Motor neuron (in vitro differentiated cells): ENCODE data around the gene SEC22A. TPM values are rescaled to one million over a fixed set of nuclear protein-coding genes. Genes with fewer than 3 reads are reported as not detected.
A peak's percentile ranks its signal among the peaks of the same experiment; 100 is the strongest.

Experiments used
- ATAC-seq, 8 experiments: fragments of 200-7000 bp; cut with Tn5 transposase; replicated peaks in 6 of 8; 2 replicates each; pipeline ENCODE4 v1.8.0; 2021; ENCODE audit warnings: mild to moderate bottlenecking in 8 of 8, moderate library complexity in 8 of 8
- H3K27ac ChIP-seq, 2 donors: fragments of 250-450 bp; sonication (Bioruptor Pico); 2 replicates each; pipeline ENCODE4 v1.9.0; 2021; ENCODE audit warnings: antibody characterized with exemption in 2 of 2, mild to moderate bottlenecking in 2 of 2, moderate library complexity in 1 of 2
- H3K4me1 ChIP-seq, 2 donors: fragments of 250-450 bp; sonication (Bioruptor Pico); replicated peaks in 1 of 2; 2 replicates each; pipeline ENCODE4 v1.6.1; 2021; ENCODE audit warnings: antibody characterized with exemption in 2 of 2, mild to moderate bottlenecking in 2 of 2, moderate library complexity in 1 of 2
- H3K4me3 ChIP-seq, 5 donors: fragments of 250-450 bp; sonication (Bioruptor Pico); 2 replicates each; pipeline ENCODE4 v1.9.0; 2021; ENCODE audit warnings: antibody characterized with exemption in 5 of 5, mild to moderate bottlenecking in 5 of 5, moderate library complexity in 4 of 5
- WGBS, 10 experiments: fragments of 450-650 bp; shearing (Covaris generic); methylation state at CpG; one replicate each; pipeline ENCODE4 v1.0.0; 2022; 5-methylcytosine and 5-hydroxymethylcytosine counted together
- in situ Hi-C, 9 experiments: fragments of 400-800 bp; cut with MboI; loops; one replicate each; pipeline ENCODE4 v1.15.0; 2021; ENCODE audit warnings: low sequenced_read_pairs in 9 of 9, low pct_unique_long_range_greater_than_20kb in 2 of 9; ENCODE audit not compliant: unreplicated experiment in 9 of 9
- total RNA-seq, 8 experiments: library from RNA; unstranded; fragments of 300-600 nt; gene quantifications; 2 replicates each; pipeline versions ENCODE4 v1.2.3 to v1.2.4, GENCODE V29; 2022

The SEC22A gene
- total RNA-seq, 8 experiments from 2014 or later, result 17.8 to 29.2 (median 20.4) TPM

- 5 to 80% (median 30%) methylated on average over 3 to 4 of the region's 13 CpGs; no CpG with 5 or more reads in 7 of the 10 experiments for WGBS, 10 experiments
- in situ Hi-C loops, result no loop called here
Measured at GRCh38 chr3:123296836-123297626, 95.3 kb downstream of the SEC22A start.

GRCh38 chr3:123297627-123297899, 95.8 kb downstream of the SEC22A start:
- ATAC-seq, result no peak
- Histone ChIP-seq H3K27ac (no peak overlapping the region), H3K4me1 (peaks cover 4 to 7% of the 10 kb centered on the region in 2 donors), H3K4me3 (no peak overlapping the region)
- in situ Hi-C loops, result no loop called here
- WGBS, 10 experiments, result 50 to 100% (median 75%) methylated on average over 1 to 6 of the region's 6 CpGs; no CpG with 5 or more reads in 2 of the 10 experiments

More at GRCh38 chr3:123296836-123297626, 95.3 kb downstream of the SEC22A start:
- Histone ChIP-seq H3K27ac (no peak overlapping the region), H3K4me3 (no peak overlapping the region), H3K4me1 (peaks cover 4 to 7% of the 10 kb centered on the region in 2 donors)
- ATAC-seq, result no peak

GRCh38 chr3:123298903-123299302, 97.2 kb downstream of the SEC22A start:
- Histone ChIP-seq H3K4me3 (no peak overlapping the region), H3K4me1 (peaks cover 4 to 7% of the 10 kb centered on the region in 2 donors), H3K27ac (peak overlapping the region in 1 of 2 donors; percentile 55)
- ATAC-seq, result peak in 5 of 8 experiments; percentile 53 to 77 (median 64)
- in situ Hi-C loops, result no loop called here
- WGBS, 10 experiments, result 20 to 100% (median 73%) methylated on average over 1 to 5 of the region's 5 CpGs; no CpG with 5 or more reads in 1 of the 10 experiments

GRCh38 chr3:123299581-123299980, 97.8 kb downstream of the SEC22A start:
- in situ Hi-C loops, result no loop called here
- Histone ChIP-seq H3K27ac (no peak overlapping the region), H3K4me3 (no peak overlapping the region), H3K4me1 (peaks cover 4 to 7% of the 10 kb centered on the region in 2 donors)
- 20 to 92% (median 51%) methylated on average over 1 to 7 of the region's 8 CpGs; no CpG with 5 or more reads in 4 of the 10 experiments for WGBS, 10 experiments
- ATAC-seq, result no peak

GRCh38 chr3:123300056-123300455, 98.3 kb downstream of the SEC22A start:
- peaks cover 4 to 7% of the 10 kb centered on the region in 2 donors for H3K4me1 ChIP-seq
- in situ Hi-C loops, result no loop called here
- no peak overlapping the region for H3K27ac ChIP-seq
- H3K4me3 ChIP-seq, result no peak overlapping the region
- 90 to 97% methylated on average over 2 to 6 of the region's 16 CpGs; no CpG with 5 or more reads in 8 of the 10 experiments for WGBS, 10 experiments
- no peak for ATAC-seq

- peak in 5 of 8 experiments; percentile 26 to 68 (median 33) for ATAC-seq
- H3K4me1 ChIP-seq, result peaks cover 4 to 7% of the 10 kb centered on the region in 2 donors
- WGBS, 10 experiments, result 63 to 89% (median 76%) methylated on average over 3 to 5 of the region's 8 CpGs; no CpG with 5 or more reads in 7 of the 10 experiments
- in situ Hi-C loops, result no loop called here
- H3K4me3 ChIP-seq, result no peak overlapping the region
- no peak overlapping the region for H3K27ac ChIP-seq
Measured at GRCh38 chr3:123300583-123300982, 98.8 kb downstream of the SEC22A start.

GRCh38 chr3:123301331-123302184, 99.8 kb downstream of the SEC22A start:
- WGBS, 10 experiments, result 0 to 40% (median 0%) methylated on average over 1 of the region's 4 CpGs; no CpG with 5 or more reads in 7 of the 10 experiments

GRCh38 chr3:123302961-123303360, 101.2 kb downstream of the SEC22A start:
- ATAC-seq, result no peak
- peaks cover 4 to 7% of the 10 kb centered on the region in 2 donors for H3K4me1 ChIP-seq
- in situ Hi-C loops, result no loop called here
- 60 to 75% methylated on average over 1 to 2 of the region's 14 CpGs; no CpG with 5 or more reads in 8 of the 10 experiments for WGBS, 10 experiments
- no peak overlapping the region for H3K4me3 ChIP-seq
- no peak overlapping the region for H3K27ac ChIP-seq

More at GRCh38 chr3:123301331-123302184, 99.8 kb downstream of the SEC22A start:
- H3K4me3 ChIP-seq, result no peak overlapping the region
- no peak overlapping the region for H3K27ac ChIP-seq
- ATAC-seq, result peak in 2 of 8 experiments; percentile 47 to 57
- in situ Hi-C loops, result no loop called here
- H3K4me1 ChIP-seq, result peaks cover 4 to 7% of the 10 kb centered on the region in 2 donors

GRCh38 chr3:123303976-123304560, 102.3 kb downstream of the SEC22A start:
- ATAC-seq, result no peak
- in situ Hi-C loops, result no loop called here
- Histone ChIP-seq H3K4me3 (no peak overlapping the region), H3K4me1 (peaks cover 1 to 4% of the 10 kb centered on the region in 2 donors), H3K27ac (no peak overlapping the region)
- 52 to 100% (median 68%) methylated on average over 1 to 4 of the region's 15 CpGs; no CpG with 5 or more reads in 2 of the 10 experiments for WGBS, 10 experiments

- no peaks in the 10 kb centered on the region for H3K4me1 ChIP-seq
- in situ Hi-C loops, result no loop called here
- ATAC-seq, result no peak
- H3K4me3 ChIP-seq, result no peak overlapping the region
- H3K27ac ChIP-seq, result no peak overlapping the region
- WGBS, 10 experiments, result 80% methylated on average over 1 of the region's 2 CpGs; no CpG with 5 or more reads in 9 of the 10 experiments
Measured at GRCh38 chr3:123305192-123305591, 103.4 kb downstream of the SEC22A start.

GRCh38 chr3:123307064-123307463, 105.3 kb downstream of the SEC22A start:
- Histone ChIP-seq H3K4me1 (no peaks in the 10 kb centered on the region), H3K27ac (no peak overlapping the region), H3K4me3 (no peak overlapping the region)
- WGBS, 10 experiments, result 32 to 100% (median 86%) methylated on average over 1 to 5 of the region's 5 CpGs; no CpG with 5 or more reads in 1 of the 10 experiments
- in situ Hi-C loops, result no loop called here
- ATAC-seq, result no peak

GRCh38 chr3:123310186-123310585, 108.4 kb downstream of the SEC22A start:
- no peak overlapping the region for H3K27ac ChIP-seq
- no peak overlapping the region for H3K4me3 ChIP-seq
- 56 to 100% (median 97%) methylated on average over 1 to 6 of the region's 8 CpGs; no CpG with 5 or more reads in 5 of the 10 experiments for WGBS, 10 experiments
- no peak for ATAC-seq
- no peaks in the 10 kb centered on the region for H3K4me1 ChIP-seq
- in situ Hi-C loops, result no loop called here
